ENCODE results near the gene NUB1.

NUB1 gene

DNA sequence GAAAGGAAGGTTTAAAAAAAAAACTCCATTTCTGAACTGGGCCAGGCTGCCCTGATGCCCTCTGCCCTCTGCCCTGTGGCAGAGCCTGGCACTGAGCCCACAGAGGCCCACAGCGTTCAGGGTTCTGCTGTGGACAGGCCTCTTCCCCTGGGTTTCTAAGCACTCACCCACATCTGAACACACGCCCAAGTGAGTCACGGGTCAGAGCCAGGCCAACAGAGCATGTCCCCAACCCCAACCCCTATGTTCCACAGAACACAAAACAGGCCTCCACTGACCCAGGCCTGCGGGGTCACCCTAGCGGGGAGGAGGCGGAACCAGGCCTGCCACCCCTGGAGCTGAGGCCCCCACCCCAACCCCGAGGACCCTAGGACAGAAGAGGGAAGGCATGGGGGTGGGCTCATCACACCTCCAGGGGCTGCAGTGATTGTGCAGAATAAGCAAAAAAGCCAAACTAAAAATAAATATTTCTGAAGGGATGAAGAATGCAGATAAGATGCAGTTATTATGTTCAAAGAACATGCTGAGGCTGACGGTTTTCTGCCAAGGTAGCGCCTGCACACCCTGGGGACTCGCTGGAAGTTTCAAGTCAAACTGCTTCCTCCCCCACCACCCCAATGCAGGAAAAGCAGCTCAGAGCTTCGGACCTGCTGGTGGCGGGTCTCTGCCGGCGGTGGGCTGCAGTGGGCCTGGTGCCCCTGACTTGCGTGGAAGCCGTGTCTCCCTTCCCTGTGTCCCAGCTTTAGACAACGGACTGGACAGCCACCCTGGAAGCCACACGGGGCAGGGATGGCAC, 62.8 kb downstream of the NUB1 start:
- TF ChIP-seq, protein P1, sequence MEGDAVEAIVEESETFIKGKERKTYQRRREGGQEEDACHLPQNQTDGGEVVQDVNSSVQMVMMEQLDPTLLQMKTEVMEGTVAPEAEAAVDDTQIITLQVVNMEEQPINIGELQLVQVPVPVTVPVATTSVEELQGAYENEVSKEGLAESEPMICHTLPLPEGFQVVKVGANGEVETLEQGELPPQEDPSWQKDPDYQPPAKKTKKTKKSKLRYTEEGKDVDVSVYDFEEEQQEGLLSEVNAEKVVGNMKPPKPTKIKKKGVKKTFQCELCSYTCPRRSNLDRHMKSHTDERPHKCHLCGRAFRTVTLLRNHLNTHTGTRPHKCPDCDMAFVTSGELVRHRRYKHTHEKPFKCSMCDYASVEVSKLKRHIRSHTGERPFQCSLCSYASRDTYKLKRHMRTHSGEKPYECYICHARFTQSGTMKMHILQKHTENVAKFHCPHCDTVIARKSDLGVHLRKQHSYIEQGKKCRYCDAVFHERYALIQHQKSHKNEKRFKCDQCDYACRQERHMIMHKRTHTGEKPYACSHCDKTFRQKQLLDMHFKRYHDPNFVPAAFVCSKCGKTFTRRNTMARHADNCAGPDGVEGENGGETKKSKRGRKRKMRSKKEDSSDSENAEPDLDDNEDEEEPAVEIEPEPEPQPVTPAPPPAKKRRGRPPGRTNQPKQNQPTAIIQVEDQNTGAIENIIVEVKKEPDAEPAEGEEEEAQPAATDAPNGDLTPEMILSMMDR (IDR thresholded peaks at IDR 0.05; ENCODE audit: borderline replicate concordance, insufficient read depth, low read depth, low read length) = no peak
- H3K4me3 ChIP-seq (ENCODE audit: low read depth, low read length) = no peak overlapping the region

DNA sequence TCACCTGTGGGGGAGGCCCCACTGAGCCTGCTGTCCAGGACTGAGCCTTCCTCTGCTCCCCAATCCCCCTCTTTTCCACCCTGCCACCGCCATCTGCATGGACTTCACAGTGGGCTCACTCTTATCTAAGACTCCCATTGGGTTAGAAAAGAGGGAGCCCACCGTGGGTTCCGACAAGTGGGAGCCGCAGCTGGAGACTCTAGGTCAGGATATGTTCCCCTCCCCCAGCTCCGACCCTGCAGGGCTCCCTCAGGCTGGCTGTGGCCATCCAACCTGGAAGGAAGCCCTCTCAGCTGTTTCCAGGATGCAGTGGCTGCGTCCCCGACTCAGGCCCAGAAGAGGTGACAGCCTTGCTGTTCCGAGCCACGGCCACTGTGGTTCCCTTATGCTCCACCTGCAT, 63.4 kb downstream of the NUB1 start:
- TF ChIP-seq, protein P1 (IDR thresholded peaks at IDR 0.05; ENCODE audit: borderline replicate concordance, insufficient read depth, low read depth, low read length) = no peak
- no peak overlapping the region for H3K4me3 ChIP-seq (ENCODE audit: low read depth, low read length)

DNA sequence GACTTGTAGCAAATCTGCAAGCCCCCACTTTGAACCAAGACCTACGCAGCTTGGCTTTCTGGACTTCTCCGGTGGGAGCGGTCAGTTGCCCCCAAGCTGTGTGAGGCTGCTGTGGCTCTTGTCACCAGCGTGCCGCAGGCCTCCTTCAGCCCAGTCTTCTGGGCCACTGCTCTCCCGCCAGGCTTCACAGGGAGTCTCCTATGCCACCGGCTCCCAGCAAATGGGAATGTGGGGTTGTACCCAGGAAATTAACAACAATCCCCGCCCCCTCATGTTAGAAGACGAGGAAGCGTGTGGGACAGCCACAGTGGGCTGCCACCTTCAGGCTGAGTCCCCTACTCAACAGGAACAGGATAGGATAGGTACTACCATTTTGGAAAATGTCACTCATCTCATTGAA, 64.0 kb downstream of the NUB1 start:
- H3K4me3 ChIP-seq (ENCODE audit: low read depth, low read length) = no peak overlapping the region
- TF ChIP-seq, protein P1 (IDR thresholded peaks at IDR 0.05; ENCODE audit: borderline replicate concordance, insufficient read depth, low read depth, low read length) = no peak

DNA sequence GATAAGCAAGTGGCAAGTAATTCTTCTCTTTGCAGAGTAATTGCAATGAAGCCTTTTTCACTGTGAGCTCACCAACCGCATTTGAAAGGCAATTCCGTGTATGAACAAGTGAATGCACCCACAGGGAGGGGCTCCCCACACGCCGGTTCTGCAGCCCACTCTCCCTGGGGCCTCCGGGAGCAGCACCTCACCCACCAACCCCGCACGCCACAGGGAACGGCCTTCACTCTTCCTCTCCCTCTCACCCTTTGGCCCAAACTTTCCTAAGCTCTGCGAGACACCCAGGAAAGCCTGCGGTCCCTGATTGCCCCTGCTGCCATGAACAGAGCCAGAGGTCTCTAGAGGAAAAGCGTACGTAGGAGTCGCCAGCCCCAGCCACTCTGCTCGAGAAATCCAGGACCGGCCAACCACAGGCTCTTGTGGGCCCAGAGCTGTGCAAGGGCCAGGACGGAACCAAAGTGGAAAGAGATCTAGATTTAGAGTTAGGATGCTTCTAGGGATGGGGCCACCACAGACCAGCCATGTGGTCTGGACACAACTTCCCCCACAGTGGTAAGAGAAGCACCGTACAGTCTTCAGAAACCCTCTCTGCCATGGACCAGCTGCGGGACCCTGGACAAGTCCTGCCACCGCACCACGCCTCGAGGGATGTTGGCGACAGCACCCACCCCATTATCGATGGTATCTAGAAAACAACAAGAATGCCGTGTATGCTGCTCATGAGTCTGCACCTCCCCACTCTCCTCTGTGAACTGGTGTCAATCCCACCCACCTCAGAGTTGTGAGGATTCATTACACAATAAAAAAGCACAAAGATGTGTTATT, 64.7 kb downstream of the NUB1 start:
- no peak overlapping the region for H3K4me3 ChIP-seq (ENCODE audit: low read depth, low read length)
- TF ChIP-seq, protein P1 (IDR thresholded peaks at IDR 0.05; ENCODE audit: borderline replicate concordance, insufficient read depth, low read depth, low read length) = no peak

DNA sequence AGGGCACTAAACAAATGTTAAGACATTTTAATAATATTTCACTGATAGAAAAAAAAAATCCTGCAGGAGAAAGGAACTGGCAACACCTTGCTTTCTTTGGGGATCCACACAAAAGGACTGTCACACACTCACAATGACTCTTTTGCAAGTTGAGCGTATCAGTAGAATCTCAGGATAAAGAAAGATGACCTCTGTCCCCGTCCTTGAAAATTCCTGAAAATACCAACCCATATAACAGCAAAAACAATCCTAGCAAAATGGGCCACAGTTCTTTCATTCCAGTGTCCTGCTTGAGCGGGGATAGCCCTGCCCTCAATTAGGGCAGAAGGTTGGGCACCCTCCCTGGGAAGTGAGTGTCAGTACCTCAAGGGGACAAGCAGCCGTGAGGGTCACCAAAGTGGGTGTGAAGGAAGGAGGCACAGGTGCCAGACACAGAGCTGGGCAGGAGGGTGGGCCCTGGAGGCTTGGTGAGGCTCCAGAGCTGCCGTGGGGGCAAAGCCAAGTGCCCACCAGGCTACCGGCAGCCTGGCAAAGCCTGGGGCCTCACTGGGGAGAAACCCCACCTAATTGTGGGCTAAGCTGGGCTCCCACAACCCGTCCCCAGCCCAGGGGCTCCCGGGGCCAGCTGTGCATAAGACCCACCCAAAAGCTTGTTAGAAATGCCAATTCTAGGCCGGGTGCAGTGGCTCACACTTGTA, 65.4 kb downstream of the NUB1 start:
- TF ChIP-seq, protein P1 (IDR thresholded peaks at IDR 0.05; ENCODE audit: borderline replicate concordance, insufficient read depth, low read depth, low read length) = no peak

DNA sequence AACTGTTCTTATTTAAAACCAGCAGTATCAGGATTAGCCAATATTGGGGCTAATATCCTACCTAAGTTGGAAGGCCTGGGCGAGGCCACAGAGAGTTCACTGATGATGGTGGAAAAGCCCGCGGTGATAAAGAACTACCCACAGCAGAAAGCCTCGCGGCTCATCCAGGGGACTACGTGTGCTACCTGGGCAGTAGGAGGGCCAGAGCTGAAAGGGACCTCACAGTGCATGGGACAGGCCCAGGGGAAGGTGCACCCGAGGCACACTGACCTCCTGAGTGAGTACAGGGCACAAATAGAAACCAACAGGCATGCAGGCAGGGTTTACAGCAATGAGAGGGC, 66.9 kb downstream of the NUB1 start:
- TF ChIP-seq, protein P1 (IDR thresholded peaks at IDR 0.05; ENCODE audit: borderline replicate concordance, insufficient read depth, low read depth, low read length) = no peak
- no peak overlapping the region for H3K4me3 ChIP-seq (ENCODE audit: low read depth, low read length)

More for the DNA sequence above, 65.4 kb downstream of the NUB1 start:
- H3K4me3 ChIP-seq (ENCODE audit: low read depth, low read length) = no peak overlapping the region
